HG03565 (cell line): Measurements from ENCODE around the gene CAPN13.
"Not testable (repeated sequence)": the region's sequence is repeated elsewhere in the genome, so short reads cannot be mapped to it uniquely, and the experiment has no call there.

Experiments used
- ATAC-seq: cut with Tn5 transposase; IDR thresholded peaks from one replicate; pipeline ENCODE4 v1.9.1; 2021; ENCODE audit warnings: mild to moderate bottlenecking, moderate library complexity; ENCODE audit not compliant: unreplicated experiment

The CAPN13 gene

DNA sequence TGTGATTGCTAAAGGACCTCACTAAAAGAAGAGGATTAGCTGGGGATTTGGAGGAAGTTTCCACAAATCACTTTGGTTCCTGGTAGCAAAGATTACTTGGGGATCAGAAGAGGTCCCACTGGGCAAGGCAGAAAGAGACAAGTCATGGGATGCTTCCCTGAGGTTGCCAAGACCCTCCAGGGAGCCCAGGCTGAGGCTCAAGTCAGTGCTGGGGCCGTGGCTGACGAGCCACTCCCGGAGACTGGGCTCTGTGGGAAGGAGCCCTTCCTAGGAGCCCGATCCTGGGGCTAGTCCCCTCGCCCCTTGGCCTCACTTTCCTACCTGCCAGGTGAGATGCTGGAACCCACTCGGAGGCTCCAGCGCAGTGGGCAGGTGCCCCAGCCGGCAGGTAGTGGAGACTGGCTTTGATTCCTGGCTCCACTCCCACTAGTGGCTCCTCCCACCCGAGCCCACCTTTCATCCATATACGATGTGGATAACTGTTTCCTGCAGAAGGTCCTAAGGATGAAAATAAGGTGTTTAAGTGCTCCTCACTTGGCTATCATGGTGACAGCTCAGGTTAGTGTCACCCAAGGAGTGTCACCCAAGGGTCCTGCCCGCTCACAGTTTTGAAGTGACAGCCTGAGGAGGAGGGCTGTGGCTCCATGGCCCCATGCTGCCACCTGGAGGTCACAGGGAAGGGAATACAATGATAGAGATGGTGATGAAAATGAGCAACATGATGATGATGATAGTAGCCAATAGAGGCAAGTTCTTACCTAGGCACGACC lies 100.5 kb downstream of the CAPN13 start:
- ATAC-seq: peak; percentile 32

GRCh38 chr2:30705711-30706533 lies 101.3 kb downstream of the CAPN13 start:
- ATAC-seq: no peak

DNA sequence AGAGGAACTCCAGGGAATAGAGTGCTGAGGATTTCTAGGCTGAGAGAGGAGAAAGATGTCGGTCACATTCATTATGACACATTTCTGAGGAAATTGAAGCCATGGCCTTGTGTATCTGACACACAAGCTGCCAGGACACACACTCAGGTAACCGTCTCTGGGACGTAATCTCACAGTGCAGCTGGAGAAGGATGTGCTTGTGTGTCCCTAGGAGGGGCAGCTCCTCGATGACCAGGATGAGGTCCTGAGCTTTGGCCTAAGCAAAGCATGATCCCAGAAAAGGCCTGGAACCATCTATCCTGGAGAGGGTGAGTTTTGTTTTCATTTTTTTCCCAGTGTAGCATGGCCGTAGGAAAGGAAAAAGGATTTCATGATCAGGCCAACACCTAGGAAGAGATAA lies 102.2 kb downstream of the CAPN13 start:
- ATAC-seq: no peak

- no peak for ATAC-seq
Observed at GRCh38 chr2:30704309-30705020, 102.8 kb downstream of the CAPN13 start.

GRCh38 chr2:30702694-30703093 lies 104.6 kb downstream of the CAPN13 start:
- ATAC-seq: no peak

DNA sequence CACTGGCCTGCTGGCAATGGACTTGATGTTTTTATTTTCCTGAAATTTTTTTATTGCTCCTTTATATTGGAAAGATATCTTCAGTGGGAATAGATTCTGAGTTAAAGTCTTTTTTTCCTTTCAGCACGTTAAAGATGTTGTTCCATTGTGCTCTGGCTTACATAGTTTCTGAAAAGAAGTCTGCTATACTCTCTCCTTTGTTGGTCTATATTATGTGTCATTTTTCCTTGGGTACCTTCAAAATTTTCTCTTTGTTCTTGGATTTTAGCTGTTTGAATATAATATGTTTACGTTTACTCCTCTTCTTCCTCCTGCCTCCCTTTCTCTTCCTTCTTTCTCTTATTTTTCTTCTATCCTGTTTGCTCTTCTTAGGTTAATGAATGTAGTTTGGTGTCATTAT lies 105.5 kb downstream of the CAPN13 start:
- ATAC-seq: no peak

DNA sequence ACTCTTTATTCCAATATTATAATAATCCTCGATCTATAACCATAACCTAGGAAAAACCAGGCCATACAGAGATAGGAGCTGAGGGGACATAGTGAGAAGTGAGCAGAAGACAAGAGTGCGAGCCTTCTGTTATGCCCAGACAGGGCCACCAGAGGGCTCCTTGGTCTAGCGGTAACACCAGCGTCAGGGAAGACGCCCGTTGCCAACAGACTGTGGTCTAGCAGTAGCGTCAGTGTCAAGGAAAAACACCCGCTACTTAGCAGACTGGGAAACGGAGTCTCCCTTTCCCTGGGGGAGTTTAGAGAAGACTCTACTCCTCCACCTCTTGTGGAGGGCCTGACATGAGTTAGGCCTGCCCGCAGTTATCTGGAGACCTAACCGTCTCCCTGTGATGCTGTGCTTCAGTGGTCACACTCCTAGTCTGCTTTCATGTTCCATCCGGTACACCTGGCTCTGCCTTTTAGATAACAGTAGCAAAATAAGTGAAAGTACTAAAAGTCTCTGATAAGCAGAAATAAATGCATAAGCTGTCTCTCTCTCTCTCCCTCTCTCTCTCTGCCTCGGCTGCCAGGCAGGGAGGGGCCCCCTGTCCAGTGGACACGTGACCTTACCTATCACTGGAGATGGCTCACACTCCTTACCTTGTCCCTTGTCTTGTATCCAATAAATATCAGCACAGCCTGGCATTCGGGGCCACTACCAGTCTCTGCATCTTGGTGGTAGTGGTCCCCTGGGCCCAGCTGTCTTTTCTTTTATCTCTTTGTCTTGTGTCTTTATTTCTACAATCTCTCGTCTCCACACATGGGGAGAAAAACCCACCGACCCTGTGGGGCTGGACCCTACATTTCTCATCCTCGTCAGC lies 109.8 kb downstream of the CAPN13 start:
- not testable (repeated sequence) for ATAC-seq

- ATAC-seq: no peak
Observed at GRCh38 chr2:30695749-30696148, 111.5 kb downstream of the CAPN13 start.

GRCh38 chr2:30694286-30695055 lies 112.8 kb downstream of the CAPN13 start:
- no peak for ATAC-seq

- no peak for ATAC-seq
Observed at GRCh38 chr2:30693821-30694281, 113.4 kb downstream of the CAPN13 start.

- no peak for ATAC-seq
Observed at GRCh38 chr2:30692829-30693275, 114.4 kb downstream of the CAPN13 start.

DNA sequence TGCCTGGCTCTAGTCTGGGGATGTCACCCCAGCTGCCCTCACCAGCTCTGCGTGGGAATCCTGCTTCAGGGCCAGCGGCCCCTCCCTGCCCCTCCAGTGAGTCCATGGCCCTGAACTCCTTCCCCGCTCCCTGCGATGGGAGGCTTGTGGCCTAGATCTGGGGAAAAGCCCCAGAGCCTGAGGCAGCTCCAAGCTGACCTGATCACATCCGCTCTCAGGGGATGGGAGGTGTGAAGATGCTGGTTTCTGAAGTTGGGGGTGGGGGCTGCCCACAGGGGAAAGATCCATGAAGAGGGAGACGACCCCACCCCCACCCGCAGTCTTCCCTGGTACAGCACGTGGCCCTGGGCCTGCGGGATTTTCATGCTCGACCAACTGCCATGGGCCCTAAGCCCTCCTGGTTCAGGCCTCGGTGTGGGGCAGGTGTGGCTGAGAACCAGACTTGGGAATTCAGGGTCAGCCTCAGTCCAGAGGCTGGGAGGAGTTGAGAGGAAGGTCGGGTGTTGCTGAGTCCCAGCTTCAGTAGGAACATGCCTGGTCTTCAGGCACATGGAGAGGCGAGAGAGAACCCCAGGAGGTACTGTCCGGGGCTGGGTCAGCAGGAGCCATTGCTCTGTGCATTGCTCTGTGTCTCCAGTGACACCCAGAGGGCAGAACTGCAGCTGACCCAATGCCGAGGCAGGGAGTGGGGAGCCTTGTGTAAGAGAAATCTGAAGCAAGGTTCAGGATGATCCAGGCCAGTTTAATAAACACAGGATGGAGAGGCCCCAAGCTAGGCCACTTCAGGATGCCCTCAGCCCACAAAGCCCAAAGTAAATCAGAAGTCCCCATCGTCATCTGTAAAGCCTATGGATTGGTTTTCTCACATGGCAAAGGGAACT lies 115.1 kb downstream of the CAPN13 start:
- no peak for ATAC-seq

GRCh38 chr2:30691091-30691947 lies 115.9 kb downstream of the CAPN13 start:
- no peak for ATAC-seq

DNA sequence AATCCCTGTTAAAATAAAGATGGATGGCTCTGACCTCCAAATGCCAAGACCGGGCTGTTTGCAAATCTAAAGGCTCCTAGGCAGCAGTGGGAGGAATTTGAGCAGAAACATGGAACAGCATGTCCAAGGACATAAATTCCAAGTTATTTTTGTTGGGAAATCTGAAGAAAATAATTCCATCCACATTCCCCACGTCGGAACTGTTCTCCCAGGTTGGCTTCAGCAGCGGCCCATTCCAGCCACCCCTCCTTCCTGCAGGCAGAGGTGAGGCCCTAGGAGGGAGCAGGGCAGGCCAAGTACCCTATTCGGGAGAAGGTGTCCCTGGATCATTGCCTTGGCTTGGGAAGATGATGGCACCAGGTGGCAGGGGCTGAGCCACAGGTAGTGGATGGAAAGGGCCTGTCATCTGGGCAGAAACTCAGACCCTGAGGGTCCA lies 117.1 kb downstream of the CAPN13 start:
- ATAC-seq: no peak

- no peak for ATAC-seq
Observed at GRCh38 chr2:30689496-30690125, 117.6 kb downstream of the CAPN13 start.

DNA sequence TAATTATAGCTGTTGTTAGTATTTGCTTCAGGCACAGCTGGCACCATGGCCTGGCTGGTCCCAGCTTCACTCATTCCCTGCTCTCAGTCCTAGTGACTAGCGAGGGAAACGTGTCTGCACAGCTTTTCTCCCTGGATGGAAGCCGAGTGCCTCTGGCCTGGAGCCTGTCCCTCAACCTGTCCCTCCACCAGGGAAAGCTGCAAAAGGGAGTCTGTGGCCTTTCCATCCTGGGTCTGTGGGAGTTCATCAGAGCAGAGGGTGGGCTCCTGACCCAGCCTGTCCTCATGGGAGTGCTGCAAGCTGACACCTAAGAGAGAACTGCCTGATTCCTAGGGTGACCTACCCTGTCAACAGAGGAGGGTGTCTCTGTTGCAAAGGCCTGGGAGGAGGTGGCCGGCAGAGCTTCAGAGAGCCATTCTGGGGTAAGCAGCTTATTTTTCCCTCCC lies 118.3 kb downstream of the CAPN13 start:
- no peak for ATAC-seq

DNA sequence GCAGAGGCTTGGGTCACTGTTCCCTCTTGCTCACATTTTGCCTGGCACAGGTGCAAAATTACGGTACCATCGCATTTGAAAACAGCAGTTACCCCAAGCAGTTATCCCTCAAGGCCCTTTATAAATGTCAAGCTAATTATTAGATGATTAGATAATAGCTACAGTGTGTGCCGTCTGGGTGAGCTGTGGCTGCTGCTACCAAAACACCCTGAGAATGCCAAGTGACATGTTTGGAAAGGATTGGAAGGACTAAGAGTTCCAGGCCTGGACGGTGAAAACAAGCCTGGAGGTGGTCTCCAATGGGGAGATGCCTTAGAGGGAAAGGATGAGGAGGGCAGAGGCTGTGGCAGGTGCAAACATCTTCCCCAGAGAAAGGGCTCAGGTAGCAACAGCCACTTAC lies 120.6 kb downstream of the CAPN13 start:
- ATAC-seq: no peak
